HPDE6-E6E7 (cell line): Measurements from ENCODE around the gene HTRA3.

Source experiments
- DNase-seq: peaks from one replicate; pipeline ENCODE4 v3.0.0; 2011; ENCODE audit warnings: missing footprints; ENCODE audit errors: extremely low spot score

Gene HTRA3

GRCh38 chr4:8280158-8280875, 10.8 kb downstream of the HTRA3 start:
- no peak for DNase-seq

- no peak for DNase-seq
These were observed 11.4 kb downstream of the HTRA3 start for GRCh38 chr4:8280876-8281440.

- no peak for DNase-seq
These were observed 12.1 kb downstream of the HTRA3 start for GRCh38 chr4:8281519-8282133.

GRCh38 chr4:8282134-8282641, 12.6 kb downstream of the HTRA3 start:
- no peak for DNase-seq

GRCh38 chr4:8282742-8283141, 13.2 kb downstream of the HTRA3 start:
- no peak for DNase-seq

- no peak for DNase-seq
These were observed 13.6 kb downstream of the HTRA3 start for GRCh38 chr4:8283161-8283560.

GRCh38 chr4:8283631-8284121, 14.1 kb downstream of the HTRA3 start:
- DNase-seq = no peak

- DNase-seq = no peak
These were observed 14.8 kb downstream of the HTRA3 start for GRCh38 chr4:8284391-8284790.

GRCh38 chr4:8285143-8285975, 15.8 kb downstream of the HTRA3 start:
- no peak for DNase-seq

GRCh38 chr4:8285976-8286718, 16.6 kb downstream of the HTRA3 start:
- no peak for DNase-seq

- no peak for DNase-seq
These were observed 17.3 kb downstream of the HTRA3 start for GRCh38 chr4:8286719-8287342.

GRCh38 chr4:8287343-8288280, 18.1 kb downstream of the HTRA3 start:
- DNase-seq = no peak

- no peak for DNase-seq
These were observed 19.7 kb downstream of the HTRA3 start for GRCh38 chr4:8289151-8289750.

GRCh38 chr4:8289956-8290700, 20.6 kb downstream of the HTRA3 start:
- DNase-seq = no peak

- DNase-seq = no peak
These were observed 21.1 kb downstream of the HTRA3 start for GRCh38 chr4:8290701-8290970.

- no peak for DNase-seq
These were observed 21.6 kb downstream of the HTRA3 start for GRCh38 chr4:8291036-8291682.

GRCh38 chr4:8291701-8292477, 22.3 kb downstream of the HTRA3 start:
- DNase-seq = no peak
